Iris pigment epithelial cell (primary cell): ENCODE data around the gene ALB.
A peak's percentile ranks its signal among the peaks of the same experiment; 100 is the strongest.

Source experiments
- DNase-seq: peaks from one replicate; pipeline ENCODE4 v3.0.0-alpha.2; 2011; ENCODE audit warnings: low read depth

ALB gene

DNA sequence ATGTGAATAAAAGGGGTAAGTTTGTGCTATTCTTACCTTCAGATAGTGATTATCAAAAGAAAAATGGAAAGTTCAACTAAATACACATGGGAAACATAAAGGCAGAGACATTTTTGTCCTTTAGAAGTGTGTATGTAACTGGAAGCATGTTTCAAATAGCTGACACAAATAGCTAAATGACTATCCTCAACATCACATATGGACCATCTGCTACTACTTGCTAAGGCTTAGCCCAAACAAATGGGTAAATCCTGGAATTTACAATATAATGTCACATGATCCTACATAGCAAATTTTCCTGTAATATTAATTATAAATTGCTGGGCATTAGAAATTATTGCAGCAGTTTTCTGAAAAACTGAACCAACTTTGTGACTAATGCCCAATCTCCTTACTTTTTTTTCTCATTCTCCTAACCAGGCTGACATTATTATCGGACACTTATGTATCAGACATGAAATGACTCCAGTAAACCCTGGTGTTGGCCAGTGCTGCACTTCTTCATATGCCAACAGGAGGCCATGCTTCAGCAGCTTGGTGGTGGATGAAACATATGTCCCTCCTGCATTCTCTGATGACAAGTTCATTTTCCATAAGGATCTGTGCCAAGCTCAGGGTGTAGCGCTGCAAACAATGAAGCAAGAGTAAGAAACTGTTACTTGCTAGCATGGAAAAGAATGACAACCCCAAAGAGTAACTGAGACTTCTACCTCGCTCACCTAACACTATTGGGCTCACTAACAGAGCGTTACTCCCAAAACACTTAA is 48.1 kb downstream of the ALB start:
- no peak for DNase-seq

GRCh38 chr4:73452953-73453700 is 49.0 kb downstream of the ALB start:
- peak; percentile 26 for DNase-seq

DNA sequence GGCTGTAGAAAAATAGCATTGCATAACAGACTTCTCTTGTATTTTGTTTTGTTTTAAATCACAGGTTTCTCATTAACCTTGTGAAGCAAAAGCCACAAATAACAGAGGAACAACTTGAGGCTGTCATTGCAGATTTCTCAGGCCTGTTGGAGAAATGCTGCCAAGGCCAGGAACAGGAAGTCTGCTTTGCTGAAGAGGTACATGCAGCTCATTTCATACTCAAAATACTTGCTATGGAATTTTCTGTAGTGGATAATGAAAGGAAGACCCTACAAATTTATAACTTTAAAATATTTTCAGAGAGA is 49.6 kb downstream of the ALB start:
- DNase-seq = peak; percentile 17

DNA sequence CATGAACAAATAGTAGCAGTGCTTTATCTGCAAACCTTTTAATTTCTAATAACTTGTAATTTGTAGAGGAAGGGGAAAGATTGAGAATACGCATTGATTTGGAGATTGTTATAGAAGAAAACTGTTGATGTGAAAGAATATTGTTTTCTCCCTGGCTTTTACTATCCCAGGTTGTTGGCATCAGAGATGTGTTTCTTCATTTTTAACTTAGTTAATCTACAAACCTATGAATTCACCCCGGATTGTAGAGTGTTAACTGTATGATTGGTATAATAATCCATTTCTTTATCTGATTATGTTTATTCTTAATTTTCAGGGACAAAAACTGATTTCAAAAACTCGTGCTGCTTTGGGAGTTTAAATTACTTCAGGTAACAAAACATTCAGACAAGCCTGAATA is 50.8 kb downstream of the ALB start:
- no peak for DNase-seq

DNA sequence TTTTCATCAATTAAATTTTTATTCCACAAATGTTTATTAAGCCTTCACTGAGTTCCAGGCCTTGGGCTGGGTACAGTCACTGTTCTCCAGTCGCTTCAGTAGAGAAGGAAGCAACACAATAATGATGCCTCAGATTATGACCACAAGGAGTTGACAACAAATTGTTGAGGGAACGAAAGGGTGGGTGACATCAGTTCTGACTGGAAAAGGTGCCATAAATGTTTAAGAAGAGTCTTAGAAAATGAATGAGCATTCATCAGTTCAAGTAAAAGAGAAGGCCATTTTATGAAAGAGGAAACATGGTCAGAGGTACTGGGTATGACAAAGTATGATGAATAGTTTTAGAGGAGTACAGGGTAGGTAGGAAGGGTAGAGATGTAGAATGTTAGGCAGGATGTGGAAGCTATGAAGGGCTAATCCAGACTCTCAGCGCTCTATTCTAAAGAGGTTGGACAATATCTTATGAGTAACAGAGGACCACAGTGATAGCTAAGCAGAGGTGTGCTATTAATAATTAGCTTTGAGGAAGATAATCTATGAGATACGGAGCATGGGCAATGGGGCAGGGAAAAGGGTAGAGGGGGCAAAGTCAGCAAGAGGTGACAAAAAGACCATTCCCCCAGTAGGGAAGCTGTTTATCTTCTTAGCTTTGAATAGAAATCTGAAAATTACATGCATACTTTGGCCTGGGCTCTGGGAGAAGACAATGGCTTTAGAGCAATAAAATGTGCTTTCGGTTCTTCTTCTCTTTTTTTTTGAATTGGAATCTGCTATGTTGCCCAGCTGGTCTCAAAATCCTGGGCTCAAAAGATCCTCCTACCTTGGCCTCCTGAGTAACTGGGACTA is 52.3 kb downstream of the ALB start:
- no peak for DNase-seq

GRCh38 chr4:73458184-73459047 is 54.3 kb downstream of the ALB start:
- DNase-seq = no peak

DNA sequence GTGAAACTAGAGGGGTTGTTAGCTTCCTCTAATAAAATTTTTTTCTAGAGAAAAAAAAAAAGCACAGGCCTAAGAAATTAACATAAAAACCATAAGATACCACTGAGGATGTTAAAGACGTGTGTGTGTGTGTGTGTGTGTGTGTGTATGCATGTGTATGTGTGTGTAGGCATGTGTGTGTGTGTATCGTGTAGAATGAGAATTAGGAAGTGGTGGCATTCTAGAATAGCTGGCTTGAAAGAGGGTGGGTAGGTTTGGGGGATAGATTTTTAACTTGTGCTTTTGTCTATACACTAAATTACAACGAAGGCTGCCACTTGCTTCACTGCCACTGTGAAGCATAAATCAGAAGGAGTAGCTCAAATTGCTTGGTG is 54.9 kb downstream of the ALB start:
- no peak for DNase-seq

DNA sequence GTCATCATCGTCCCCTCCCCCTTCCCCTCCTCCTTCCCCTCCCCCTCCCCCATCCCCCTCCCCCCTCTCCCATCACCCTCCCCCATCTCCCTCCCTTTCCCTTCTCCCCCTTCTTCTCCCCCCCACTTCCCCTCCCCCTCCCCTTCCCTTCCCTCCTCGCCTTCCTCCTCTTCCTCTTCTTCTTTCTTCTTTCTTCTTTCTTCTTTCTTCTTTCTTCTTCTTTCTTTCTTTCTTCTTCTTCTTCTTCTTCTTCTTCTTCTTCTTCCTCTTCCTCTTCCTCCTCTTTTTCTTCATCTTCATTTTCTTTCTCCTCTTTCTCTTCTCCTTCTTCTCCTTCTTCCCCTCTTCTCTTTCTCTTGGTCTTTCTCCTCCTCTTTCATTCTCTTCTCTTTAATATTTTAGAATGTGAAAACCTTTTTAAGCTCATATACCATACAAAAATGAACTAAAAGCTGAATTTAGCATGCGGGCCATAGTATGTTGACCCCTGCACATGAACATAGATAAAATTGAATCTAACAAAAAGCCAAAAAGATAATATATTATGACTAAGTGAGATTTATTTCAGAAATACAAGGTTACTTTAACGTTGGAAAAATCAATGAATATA is 56.9 kb downstream of the ALB start:
- DNase-seq = no peak

DNA sequence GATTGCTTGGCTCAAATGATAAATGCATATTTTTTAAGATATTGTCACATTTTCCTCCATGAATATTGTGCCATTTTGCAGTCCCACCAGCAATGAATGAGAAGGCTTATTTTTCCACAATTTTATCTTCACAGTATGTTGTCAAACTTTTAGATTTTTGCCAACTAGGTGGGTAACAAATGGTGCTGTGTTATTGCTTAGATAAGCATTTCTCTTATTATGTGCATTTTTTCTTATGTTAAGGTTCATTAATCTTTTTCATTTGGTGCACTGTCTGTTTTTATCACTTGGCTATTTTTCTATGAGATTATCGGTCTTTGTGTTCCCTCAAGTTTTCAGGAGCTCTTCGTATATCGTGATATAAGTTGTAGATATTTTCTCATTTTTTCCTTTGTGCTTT is 64.1 kb downstream of the ALB start:
- DNase-seq = no peak

DNA sequence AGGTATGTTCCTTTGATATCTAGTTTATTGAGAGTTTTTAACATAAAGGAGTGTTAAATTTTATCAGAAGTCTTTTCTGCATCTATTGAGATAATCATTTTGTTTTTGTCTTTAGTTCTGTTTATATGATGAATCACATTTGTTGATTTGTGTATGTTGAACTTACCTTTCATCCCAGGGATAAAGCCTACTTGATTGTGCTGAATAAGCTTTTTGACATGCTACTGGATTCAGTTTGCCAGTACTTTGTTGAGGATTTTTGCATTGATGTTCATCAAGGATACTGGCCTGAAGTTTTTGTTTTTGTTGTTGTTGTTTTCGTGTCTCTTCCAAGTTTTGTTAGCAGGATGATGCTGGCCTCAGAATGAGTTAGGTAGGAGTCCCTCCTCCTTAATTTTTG is 66.6 kb downstream of the ALB start:
- no peak for DNase-seq
